H1 (cell line): Measurements from ENCODE around the gene IFT25. TPM values are rescaled to one million over a fixed set of nuclear protein-coding genes. Genes with fewer than 3 reads are reported as not detected.

Source experiments
- CHD7 ChIP-seq: fragments of 300-600 bp; sonication (generic); IDR thresholded peaks from 2 replicates; pipeline ENCODE4 v1.7.1; 2012; ENCODE audit warnings: low read length, moderate library complexity, mild to moderate bottlenecking, inconsistent platforms; ENCODE audit not compliant: insufficient replicate concordance
- GABPA ChIP-seq: IDR thresholded peaks from 2 replicates; pipeline ENCODE4 v1.6.1; 2011; ENCODE audit warnings: mild to moderate bottlenecking, low read length, moderate library complexity, borderline replicate concordance; ENCODE audit not compliant: insufficient read depth
- SP4 ChIP-seq: IDR thresholded peaks from 2 replicates; pipeline ENCODE4 v1.6.1; 2012; ENCODE audit warnings: low read length, inconsistent platforms
- ZNF274 ChIP-seq: IDR thresholded peaks from 2 replicates; pipeline ENCODE4 v1.7.0; 2012; ENCODE audit warnings: low read length, borderline replicate concordance; ENCODE audit errors: extremely low read depth
- polyA plus RNA-seq, 7 experiments: library from polyadenylated mRNA; depleted of rRNA in 3 of 7; stranded (reverse) in 5 of 7; unstranded in 2 of 7; fragments of >200 nt in 5 of 7; fragments of 200-250 nt in 2 of 7; gene quantifications; 1 replicate in 5 of 7; 2 replicates in 1 of 7; 4 replicates in 1 of 7; pipeline versions ENCODE4 v1.2.1 to v1.2.3, GENCODE V29; 2011 to 2013; ENCODE audit warnings: missing spikeins in 2 of 7, mixed read lengths in 2 of 7
- total RNA-seq: library from RNA; stranded (reverse); fragmentation: NEBNext Ultra II Directional; extraction: Animal tissue kit (Norgen Biotek cat#: 25700); gene quantifications from 2 replicates; pipeline ENCODE4 v1.2.1, GENCODE V29; 2021
- TF ChIP-seq, protein P1 (sequence below): IDR thresholded peaks from 2 replicates; pipeline ENCODE4 v1.6.1; 2011; ENCODE audit warnings: low read length, improper control_type of control experiment

Gene IFT25
- total and polyA plus RNA-seq, 2 of the 8 experiments (the other 6 are each of a cell fraction or from before 2014, with no cell fraction given), result 15.0 to 36.3 TPM

GRCh38 chr1:53947172-53947907 is 1.8 kb upstream of the IFT25 start (continued):
- TF ChIP-seq, protein P1, sequence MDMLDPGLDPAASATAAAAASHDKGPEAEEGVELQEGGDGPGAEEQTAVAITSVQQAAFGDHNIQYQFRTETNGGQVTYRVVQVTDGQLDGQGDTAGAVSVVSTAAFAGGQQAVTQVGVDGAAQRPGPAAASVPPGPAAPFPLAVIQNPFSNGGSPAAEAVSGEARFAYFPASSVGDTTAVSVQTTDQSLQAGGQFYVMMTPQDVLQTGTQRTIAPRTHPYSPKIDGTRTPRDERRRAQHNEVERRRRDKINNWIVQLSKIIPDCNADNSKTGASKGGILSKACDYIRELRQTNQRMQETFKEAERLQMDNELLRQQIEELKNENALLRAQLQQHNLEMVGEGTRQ, result no peak
- TF ChIP-seq SP4, result no peak
- TF ChIP-seq ZNF274, result no peak
- TF ChIP-seq CHD7, result no peak
- no peak for TF ChIP-seq GABPA
